AG10803 (cell line): ENCODE measurements around the gene MYOF.

ENCODE experiments used
- DNase-seq: peaks from one replicate; pipeline ENCODE4 v3.0.0; 2010; ENCODE audit warnings: low read depth
- H3K4me3 ChIP-seq: 2 replicates; pipeline ENCODE4 v1.5.1; 2011; ENCODE audit warnings: mild to moderate bottlenecking, low read length, control low read depth
- TF ChIP-seq, protein P1 (sequence below): conservative IDR thresholded peaks from 2 replicates; pipeline ENCODE4 v1.5.1; 2011; ENCODE audit warnings: mild to moderate bottlenecking, low read length, control low read depth, inconsistent platforms

The MYOF gene

GRCh38 chr10:93404048-93404354, 78.1 kb downstream of the MYOF start:
- no peak for DNase-seq
- H3K4me3 ChIP-seq = no peak overlapping the region
- TF ChIP-seq, protein P1, sequence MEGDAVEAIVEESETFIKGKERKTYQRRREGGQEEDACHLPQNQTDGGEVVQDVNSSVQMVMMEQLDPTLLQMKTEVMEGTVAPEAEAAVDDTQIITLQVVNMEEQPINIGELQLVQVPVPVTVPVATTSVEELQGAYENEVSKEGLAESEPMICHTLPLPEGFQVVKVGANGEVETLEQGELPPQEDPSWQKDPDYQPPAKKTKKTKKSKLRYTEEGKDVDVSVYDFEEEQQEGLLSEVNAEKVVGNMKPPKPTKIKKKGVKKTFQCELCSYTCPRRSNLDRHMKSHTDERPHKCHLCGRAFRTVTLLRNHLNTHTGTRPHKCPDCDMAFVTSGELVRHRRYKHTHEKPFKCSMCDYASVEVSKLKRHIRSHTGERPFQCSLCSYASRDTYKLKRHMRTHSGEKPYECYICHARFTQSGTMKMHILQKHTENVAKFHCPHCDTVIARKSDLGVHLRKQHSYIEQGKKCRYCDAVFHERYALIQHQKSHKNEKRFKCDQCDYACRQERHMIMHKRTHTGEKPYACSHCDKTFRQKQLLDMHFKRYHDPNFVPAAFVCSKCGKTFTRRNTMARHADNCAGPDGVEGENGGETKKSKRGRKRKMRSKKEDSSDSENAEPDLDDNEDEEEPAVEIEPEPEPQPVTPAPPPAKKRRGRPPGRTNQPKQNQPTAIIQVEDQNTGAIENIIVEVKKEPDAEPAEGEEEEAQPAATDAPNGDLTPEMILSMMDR = no peak

GRCh38 chr10:93403152-93404047, 78.7 kb downstream of the MYOF start:
- DNase-seq = no peak
- TF ChIP-seq, protein P1 = no peak
- no peak overlapping the region for H3K4me3 ChIP-seq

- TF ChIP-seq, protein P1 = no peak
- no peak overlapping the region for H3K4me3 ChIP-seq
- DNase-seq = no peak
Measured at GRCh38 chr10:93402192-93402591, 79.9 kb downstream of the MYOF start.

GRCh38 chr10:93398528-93398927, 83.6 kb downstream of the MYOF start:
- TF ChIP-seq, protein P1 = no peak
- DNase-seq = no peak
- no peak overlapping the region for H3K4me3 ChIP-seq

DNA sequence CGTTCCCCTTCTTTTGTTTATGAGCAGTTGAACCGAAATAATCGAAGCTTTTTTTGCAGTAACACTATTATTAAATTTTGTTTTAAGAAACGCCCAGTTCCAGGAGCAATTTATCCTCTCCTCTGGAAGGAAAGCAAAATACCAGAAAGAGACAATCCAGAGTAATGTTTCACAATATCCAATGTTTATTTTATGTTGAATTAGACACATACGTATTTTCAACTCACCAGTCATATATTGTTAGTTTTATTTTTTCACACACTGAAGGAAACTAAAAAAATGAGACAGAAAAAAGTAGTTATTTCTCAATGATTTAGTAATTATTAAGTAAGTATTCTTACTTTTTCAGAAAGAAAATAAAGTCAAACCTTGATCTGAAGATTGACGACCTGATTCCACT, 85.1 kb downstream of the MYOF start:
- no peak for DNase-seq
- no peak overlapping the region for H3K4me3 ChIP-seq

DNA sequence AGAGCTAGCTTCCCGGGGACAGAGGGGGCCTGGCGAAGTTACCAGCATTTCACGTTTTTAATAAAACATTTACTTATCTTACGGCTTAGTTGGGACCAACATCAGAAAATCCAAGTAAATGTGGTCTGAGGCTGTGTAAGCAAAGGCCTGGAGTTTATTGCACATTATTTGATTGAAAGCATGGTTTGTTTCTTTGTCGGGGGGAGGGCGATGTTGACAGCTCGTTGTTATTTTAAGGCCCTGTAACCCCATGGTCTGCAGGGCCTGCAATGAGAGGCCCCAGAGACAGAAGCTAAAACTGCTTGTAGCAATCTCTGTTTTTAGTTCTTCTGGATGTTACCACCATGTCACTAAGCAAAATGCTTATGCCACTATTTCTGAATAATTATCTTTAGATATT, 88.9 kb downstream of the MYOF start:
- TF ChIP-seq, protein P1 = no peak
- H3K4me3 ChIP-seq = no peak overlapping the region
- DNase-seq = no peak

More for the DNA sequence above, 85.1 kb downstream of the MYOF start:
- TF ChIP-seq, protein P1 = no peak

DNA sequence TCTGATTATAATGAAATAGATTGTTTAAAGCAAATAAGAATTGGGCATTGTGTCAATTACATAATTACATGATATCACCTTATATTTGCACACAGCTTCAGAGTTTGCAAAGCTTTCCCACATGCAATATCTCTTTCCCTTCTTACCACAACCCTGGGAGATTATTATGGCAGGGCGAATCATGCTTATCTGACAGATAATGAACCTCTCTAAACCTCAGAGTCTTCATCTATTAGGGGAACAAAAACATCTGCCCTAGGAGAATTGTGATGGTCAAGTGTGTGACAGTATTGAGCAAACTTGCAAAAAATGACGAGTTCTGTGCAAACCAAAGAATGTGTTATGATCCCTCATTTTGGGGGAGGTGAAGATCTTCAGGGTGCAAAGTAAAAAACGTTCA, 90.0 kb downstream of the MYOF start:
- TF ChIP-seq, protein P1 = no peak
- no peak for DNase-seq
- no peak overlapping the region for H3K4me3 ChIP-seq
